ENCODE data around the gene STK11. TPM values are rescaled to one million over a fixed set of nuclear protein-coding genes. Genes with fewer than 3 reads are reported as not detected.

STK11 gene
- total RNA-seq, 2 donors from 2014 or later: 62.0 to 64.7 TPM

DNA sequence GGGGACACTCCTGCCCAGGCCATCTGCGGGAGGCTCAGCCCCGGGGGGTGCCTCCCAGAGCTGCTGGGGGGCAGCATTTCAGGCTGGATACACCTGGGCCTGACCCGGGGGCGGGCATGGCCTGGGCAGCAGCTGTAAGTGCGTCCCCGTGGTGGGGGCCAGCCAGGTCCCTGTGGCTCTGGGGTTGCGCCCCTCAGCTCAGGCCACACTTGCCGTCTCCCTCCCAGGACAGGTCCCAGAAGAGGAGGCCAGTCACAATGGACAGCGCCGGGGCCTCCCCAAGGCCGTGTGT lies 20.6 kb downstream of the STK11 start:
- Histone ChIP-seq H3K36me3 (peaks cover 52% of the 10 kb centered on the region), H3K4me1 (peaks cover 0 to 19% of the 10 kb centered on the region in 2 donors), H3K4me3 (no peak overlapping the region), H3K27me3 (no peaks in the 10 kb centered on the region), H3K9me3 (no peaks in the 10 kb centered on the region), H3K27ac (no peak overlapping the region)
- no peak for DNase-seq (ENCODE audit: low spot score)
- TF ChIP-seq, protein P1, sequence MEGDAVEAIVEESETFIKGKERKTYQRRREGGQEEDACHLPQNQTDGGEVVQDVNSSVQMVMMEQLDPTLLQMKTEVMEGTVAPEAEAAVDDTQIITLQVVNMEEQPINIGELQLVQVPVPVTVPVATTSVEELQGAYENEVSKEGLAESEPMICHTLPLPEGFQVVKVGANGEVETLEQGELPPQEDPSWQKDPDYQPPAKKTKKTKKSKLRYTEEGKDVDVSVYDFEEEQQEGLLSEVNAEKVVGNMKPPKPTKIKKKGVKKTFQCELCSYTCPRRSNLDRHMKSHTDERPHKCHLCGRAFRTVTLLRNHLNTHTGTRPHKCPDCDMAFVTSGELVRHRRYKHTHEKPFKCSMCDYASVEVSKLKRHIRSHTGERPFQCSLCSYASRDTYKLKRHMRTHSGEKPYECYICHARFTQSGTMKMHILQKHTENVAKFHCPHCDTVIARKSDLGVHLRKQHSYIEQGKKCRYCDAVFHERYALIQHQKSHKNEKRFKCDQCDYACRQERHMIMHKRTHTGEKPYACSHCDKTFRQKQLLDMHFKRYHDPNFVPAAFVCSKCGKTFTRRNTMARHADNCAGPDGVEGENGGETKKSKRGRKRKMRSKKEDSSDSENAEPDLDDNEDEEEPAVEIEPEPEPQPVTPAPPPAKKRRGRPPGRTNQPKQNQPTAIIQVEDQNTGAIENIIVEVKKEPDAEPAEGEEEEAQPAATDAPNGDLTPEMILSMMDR (IDR thresholded peaks at IDR 0.05): no peak

DNA sequence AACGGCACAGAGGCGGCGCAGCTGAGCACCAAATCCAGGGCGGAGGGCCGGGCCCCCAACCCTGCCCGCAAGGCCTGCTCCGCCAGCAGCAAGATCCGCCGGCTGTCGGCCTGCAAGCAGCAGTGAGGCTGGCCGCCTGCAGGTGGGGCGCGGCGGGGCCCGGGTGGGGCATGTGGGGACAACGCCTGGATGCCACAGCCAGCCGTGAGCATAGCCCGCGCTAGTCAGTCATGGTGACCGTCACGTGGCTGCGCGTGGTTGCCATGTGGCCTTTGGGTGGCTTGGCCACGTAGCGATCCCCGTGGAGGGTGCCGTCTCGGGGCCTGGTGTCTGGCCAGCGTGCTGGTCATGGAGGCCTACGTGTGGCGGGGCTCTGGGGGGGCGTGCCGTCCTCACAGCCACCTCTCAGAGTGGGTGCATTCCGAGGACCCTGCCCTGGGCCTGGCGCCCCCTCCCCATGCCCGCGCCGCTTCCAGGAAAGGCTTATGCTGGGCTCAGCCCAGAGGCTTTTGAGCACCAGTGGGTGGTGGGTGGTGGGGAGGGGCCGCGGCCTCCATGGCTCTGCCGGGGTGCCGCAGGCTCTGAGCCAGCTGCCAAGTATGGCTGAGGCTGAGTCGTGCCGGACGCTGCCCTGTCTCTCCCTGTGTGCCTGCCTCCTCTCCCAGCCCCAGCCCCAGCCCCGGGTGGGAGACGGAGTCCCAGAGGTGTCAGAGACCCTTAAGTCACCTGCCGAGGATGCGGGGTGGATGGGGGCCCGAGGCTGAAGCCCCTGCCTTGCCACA lies 21.1 kb downstream of the STK11 start:
- no peak overlapping the region for H3K4me3 ChIP-seq
- no peaks in the 10 kb centered on the region for H3K27me3 ChIP-seq
- DNase-seq (ENCODE audit: low spot score): no peak
- H3K27ac ChIP-seq: no peak overlapping the region
- no peaks in the 10 kb centered on the region for H3K9me3 ChIP-seq
- peaks cover 48% of the 10 kb centered on the region for H3K36me3 ChIP-seq
- H3K4me1 ChIP-seq: peaks cover 0 to 17% of the 10 kb centered on the region in 2 donors
- TF ChIP-seq, protein P1 (IDR thresholded peaks at IDR 0.05): no peak

DNA sequence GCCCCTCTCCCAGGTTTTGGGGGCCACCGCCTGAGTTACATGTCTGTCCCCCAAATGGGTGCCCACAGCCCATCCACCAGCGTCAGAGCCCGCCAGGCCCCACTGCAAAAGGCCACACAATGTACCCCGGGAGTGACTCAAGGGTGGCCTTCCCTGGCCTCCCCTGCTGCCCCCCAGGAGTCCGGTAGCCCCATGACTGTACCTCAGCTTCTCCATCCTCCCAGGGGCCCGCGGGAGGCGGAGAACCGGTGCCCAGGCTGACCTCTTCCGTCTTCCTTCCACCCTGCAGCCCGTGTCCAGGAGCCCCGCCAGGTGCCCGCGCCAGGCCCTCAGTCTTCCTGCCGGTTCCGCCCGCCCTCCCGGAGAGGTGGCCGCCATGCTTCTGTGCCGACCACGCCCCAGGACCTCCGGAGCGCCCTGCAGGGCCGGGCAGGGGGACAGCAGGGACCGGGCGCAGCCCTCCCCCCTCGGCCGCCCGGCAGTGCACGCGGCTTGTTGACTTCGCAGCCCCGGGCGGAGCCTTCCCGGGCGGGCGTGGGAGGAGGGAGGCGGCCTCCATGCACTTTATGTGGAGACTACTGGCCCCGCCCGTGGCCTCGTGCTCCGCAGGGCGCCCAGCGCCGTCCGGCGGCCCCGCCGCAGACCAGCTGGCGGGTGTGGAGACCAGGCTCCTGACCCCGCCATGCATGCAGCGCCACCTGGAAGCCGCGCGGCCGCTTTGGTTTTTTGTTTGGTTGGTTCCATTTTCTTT lies 21.9 kb downstream of the STK11 start:
- Histone ChIP-seq H3K4me1 (peaks cover 0 to 17% of the 10 kb centered on the region in 2 donors), H3K27me3 (no peaks in the 10 kb centered on the region), H3K27ac (no peak overlapping the region), H3K4me3 (no peak overlapping the region), H3K9me3 (no peaks in the 10 kb centered on the region), H3K36me3 (peaks cover 48% of the 10 kb centered on the region)
- TF ChIP-seq, protein P1 (IDR thresholded peaks at IDR 0.05): no peak
- DNase-seq (ENCODE audit: low spot score): no peak

DNA sequence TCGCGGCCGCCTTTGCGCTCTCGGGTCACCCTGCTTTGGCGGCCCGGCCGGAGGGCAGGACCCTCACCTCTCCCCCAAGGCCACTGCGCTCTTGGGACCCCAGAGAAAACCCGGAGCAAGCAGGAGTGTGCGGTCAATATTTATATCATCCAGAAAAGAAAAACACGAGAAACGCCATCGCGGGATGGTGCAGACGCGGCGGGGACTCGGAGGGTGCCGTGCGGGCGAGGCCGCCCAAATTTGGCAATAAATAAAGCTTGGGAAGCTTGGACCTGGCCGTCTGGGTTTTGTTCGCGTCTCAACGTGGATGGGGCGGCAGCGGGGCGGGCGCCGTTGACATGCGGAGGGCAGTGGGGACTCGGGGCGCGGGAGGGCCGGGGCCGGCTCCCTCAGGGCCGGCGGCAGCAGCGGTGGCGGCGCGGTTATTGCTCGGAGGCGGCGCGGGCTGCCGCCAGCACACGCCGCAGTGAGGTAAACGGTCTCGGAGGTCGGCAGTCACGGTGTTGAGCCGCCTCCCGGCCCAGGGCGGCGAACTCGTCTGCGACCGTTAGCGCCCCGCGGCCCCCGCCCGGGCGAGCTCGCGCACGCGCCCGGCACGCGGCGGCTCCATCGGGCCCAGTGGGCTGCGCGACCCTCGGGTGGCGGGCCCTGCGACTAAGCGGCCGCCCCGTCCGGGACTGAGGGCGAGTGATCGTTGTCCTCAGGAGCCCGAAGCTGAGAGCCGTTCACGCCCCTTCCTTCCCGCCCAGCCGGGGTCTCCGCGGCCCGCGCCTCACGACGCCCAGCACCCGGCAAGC lies 22.8 kb downstream of the STK11 start:
- DNase-seq (ENCODE audit: low spot score): no peak
- Histone ChIP-seq H3K27ac (no peak overlapping the region), H3K4me1 (peaks cover 0 to 21% of the 10 kb centered on the region in 2 donors), H3K36me3 (peaks cover 40% of the 10 kb centered on the region), H3K4me3 (no peak overlapping the region), H3K27me3 (no peaks in the 10 kb centered on the region), H3K9me3 (no peaks in the 10 kb centered on the region)
- TF ChIP-seq, protein P1 (IDR thresholded peaks at IDR 0.05): no peak

DNA sequence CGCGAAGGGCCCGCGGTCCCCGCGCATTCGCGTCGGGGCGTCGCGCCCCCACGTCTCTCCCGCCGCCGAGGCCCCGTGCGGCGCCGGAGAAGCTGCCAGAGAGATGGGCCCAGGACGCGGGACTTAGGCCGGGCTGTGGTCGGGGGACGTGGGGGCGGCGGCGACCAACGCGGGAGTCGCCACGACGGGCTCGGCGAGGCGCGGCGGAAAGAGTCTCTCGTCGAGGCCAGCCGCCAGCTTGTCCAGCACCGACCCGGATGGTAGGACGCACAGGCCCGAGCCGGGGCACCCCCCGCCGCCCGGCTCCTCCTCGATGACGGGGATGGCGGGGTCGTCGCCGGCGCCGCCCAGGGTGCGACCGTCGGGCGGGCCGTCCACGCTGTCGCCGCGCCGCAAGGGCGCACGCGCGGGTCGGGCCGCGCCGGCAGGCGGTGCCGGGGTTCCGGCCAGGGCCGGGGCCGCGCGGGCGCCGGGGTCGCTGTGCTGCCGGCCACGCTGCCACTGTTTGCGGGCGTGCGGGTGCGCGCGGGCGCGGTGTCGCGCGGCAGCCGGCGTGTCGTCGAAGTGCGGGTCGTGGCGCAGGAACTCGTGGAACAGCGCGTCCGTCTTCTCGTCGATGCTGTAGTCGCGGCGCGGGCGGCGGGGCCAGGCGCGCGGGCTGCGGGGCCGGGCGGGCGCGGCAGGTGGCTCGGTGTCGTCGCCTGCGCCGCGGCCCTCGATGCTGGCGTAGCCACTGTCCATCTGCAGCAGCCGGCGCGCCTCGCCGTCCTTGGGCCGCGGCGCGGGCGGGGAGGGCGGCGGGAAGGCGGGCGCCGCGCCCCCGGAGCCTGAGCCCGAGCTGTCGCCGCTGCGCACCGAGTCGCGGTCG lies 23.7 kb downstream of the STK11 start:
- Histone ChIP-seq H3K9me3 (no peaks in the 10 kb centered on the region), H3K27ac (no peak overlapping the region), H3K36me3 (peaks cover 33% of the 10 kb centered on the region), H3K4me3 (no peak overlapping the region), H3K4me1 (peaks cover 0 to 22% of the 10 kb centered on the region in 2 donors), H3K27me3 (no peaks in the 10 kb centered on the region)
- TF ChIP-seq, protein P1 (IDR thresholded peaks at IDR 0.05): no peak
- DNase-seq (ENCODE audit: low spot score): no peak

Data from right atrium auricular region (tissue), 2 donors.